Adipose tissue (tissue), 3 donors: ENCODE measurements around the gene PPOX. TPM values are rescaled to one million over a fixed set of nuclear protein-coding genes. Genes with fewer than 3 reads are reported as not detected.

Source experiments
- H3K27ac ChIP-seq: one replicate; pipeline ENCODE4 v1.5.1; 2013; ENCODE audit warnings: low read depth, low read length
- WGBS, 3 donors: extraction: QIAGEN DNeasy Blood & Tissue Kit; methylation state at CpG; one replicate each; pipeline ENCODE4 v1.1.7; 2013; 5-methylcytosine and 5-hydroxymethylcytosine counted together
- polyA plus RNA-seq, 3 donors: library from polyadenylated mRNA; stranded (reverse); fragments of 200-250 nt; gene quantifications; one replicate each; pipeline ENCODE4 v1.2.3, GENCODE V29; 2013
- donor health status: healthy with polysubstance abuse.
- donor health status: Bipolar disorder and iron deficiency.
- donor health status: healthy.

The PPOX gene
- 10 to 100 TPM; 11.1 to 33.1 (median 16.2) TPM for polyA plus RNA-seq

- 0 to 1% (median 1%) methylated on average over 54 of the region's 54 CpGs for WGBS, 3 donors
- peak within 1 kb of the TSS; percentile 70 for H3K27ac ChIP-seq
These were observed at the start of gene PPOX for GRCh38 chr1:161165742-161166668. Gene PPOX (plus strand): TSS chr1:161166426. CDS start chr1:161166848, 422 bp downstream.

GRCh38 chr1:161117759-161118581 lies 48.3 kb upstream of the PPOX start, which contains the start of the genes NIT1 and PFDN2:
Gene NIT1 (plus strand): TSS chr1:161118105. CDS start chr1:161118177, 72 bp downstream.
Gene PFDN2 (minus strand): TSS chr1:161118037. CDS start chr1:161118026, 11 bp downstream.
- H3K27ac ChIP-seq, result peak within 1 kb of the TSS; percentile 48
- 0 to 1% (median 0%) methylated on average over 58 of the region's 58 CpGs for WGBS, 3 donors

DNA sequence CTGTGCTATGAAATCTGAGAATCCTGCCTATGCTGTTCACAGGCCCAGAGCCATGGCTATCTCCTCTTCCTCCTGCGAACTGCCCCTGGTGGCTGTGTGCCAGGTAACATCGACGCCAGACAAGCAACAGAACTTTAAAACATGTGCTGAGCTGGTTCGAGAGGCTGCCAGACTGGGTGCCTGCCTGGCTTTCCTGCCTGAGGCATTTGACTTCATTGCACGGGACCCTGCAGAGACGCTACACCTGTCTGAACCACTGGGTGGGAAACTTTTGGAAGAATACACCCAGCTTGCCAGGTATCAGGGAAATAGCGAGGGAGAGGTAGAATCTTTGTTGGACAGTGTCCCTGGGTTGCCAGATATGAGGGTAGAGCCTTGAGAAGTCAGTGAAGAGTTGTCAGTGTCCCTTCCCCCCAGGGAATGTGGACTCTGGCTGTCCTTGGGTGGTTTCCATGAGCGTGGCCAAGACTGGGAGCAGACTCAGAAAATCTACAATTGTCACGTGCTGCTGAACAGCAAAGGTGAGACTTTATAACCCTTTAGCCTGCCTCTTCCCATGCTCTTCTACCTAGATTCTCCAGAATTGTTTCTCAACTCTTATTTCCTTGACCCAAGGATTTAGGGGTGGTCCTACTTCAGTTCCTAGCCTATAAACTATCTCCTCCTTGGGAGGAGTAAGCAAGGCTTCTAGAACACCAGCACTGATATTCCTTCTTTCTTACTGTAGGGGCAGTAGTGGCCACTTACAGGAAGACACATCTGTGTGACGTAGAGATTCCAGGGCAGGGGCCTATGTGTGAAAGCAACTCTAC lies 46.9 kb upstream of the PPOX start:
- WGBS, 3 donors, result 17 to 46% (median 42%) methylated on average over 10 of the region's 10 CpGs
- peak overlapping the region; percentile 48 for H3K27ac ChIP-seq

DNA sequence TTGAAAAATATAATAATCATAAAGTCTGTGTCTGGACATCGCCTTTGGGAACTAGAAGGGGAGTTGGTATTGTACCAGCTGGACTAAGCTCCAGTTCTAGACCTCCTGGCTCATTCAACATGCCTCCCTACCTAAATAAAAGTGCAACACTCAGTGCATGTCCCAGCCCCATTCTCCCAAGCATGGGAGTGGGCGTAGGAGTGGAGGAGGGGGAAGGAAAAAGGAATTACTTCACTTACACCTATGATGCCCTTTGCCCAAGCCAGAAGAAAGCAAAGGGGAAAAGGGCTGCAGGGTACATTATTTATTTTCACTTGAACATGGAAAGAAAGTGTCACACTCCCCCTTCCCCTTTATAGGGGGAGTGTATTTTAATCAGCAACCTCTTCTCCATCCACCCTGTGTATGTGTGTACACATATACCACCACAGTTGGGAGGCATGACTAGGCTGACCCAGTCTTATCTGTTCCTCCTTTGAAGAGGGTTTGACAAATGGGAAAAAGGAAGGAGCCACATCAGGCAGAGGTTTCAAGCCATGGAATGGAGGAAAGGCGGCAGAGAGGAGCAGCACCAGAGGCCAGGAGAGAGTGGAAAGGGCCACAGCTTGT lies 45.1 kb upstream of the PPOX start:
- no peak overlapping the region for H3K27ac ChIP-seq
- WGBS, 3 donors, result 80 to 91% (median 81%) methylated on average over 3 of the region's 3 CpGs

GRCh38 chr1:161121834-161122233 lies 44.4 kb upstream of the PPOX start:
- WGBS, 3 donors, result 54 to 86% (median 69%) methylated on average over 4 of the region's 4 CpGs
- no peak overlapping the region for H3K27ac ChIP-seq

DNA sequence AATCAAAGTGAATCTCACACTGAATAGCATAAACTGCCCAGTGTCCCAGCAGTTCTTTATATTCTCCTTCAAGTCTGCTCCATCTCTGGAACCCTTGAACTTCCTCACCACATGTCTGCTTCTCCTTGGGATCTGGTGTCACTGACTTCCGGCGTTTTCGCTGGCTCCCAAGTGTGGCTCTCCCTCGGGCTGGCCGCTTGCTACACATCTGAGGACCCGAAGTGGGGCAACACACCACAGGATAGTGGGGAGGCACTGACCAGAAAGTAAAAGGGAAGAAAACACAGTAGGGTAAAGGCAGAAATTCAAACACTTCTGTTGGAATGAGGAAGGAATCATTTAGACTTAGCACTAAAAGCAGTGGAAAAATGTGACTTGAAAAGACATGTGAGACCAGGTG lies 43.3 kb upstream of the PPOX start:
- WGBS, 3 donors, result 83 to 87% (median 85%) methylated on average over 6 of the region's 6 CpGs

DNA sequence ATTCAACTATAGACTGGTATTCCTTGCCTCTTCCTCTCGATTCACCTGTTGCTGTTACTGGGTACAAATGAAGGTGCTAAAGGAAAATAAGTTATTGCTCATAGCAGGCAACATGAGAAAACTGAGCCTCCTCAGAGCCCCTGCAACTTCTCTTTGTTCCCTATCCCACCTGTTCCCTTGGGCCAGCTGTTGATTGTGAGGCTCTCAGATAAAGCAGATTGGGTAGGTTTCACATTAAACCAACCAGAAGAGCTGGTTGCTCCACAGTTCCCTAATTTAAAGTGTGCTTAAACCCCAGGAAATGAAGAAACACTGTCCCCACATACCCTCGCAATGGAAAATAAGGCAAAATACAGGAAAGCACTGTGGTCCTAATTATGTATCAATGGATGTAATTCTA lies 38.6 kb upstream of the PPOX start:
- H3K27ac ChIP-seq, result no peak overlapping the region
- WGBS, 3 donors, result 67 to 92% (median 74%) methylated on average over 2 of the region's 2 CpGs

More for the DNA sequence above, 43.3 kb upstream of the PPOX start:
- no peak overlapping the region for H3K27ac ChIP-seq

- 82 to 98% (median 89%) methylated on average over 4 of the region's 4 CpGs for WGBS, 3 donors
- H3K27ac ChIP-seq, result no peak overlapping the region
These were observed 37.4 kb upstream of the PPOX start for GRCh38 chr1:161128591-161129420.

GRCh38 chr1:161130266-161130665 lies 36.0 kb upstream of the PPOX start:
- WGBS, 3 donors, result 33 to 52% (median 42%) methylated on average over 1 of the region's 1 CpG
- no peak overlapping the region for H3K27ac ChIP-seq

DNA sequence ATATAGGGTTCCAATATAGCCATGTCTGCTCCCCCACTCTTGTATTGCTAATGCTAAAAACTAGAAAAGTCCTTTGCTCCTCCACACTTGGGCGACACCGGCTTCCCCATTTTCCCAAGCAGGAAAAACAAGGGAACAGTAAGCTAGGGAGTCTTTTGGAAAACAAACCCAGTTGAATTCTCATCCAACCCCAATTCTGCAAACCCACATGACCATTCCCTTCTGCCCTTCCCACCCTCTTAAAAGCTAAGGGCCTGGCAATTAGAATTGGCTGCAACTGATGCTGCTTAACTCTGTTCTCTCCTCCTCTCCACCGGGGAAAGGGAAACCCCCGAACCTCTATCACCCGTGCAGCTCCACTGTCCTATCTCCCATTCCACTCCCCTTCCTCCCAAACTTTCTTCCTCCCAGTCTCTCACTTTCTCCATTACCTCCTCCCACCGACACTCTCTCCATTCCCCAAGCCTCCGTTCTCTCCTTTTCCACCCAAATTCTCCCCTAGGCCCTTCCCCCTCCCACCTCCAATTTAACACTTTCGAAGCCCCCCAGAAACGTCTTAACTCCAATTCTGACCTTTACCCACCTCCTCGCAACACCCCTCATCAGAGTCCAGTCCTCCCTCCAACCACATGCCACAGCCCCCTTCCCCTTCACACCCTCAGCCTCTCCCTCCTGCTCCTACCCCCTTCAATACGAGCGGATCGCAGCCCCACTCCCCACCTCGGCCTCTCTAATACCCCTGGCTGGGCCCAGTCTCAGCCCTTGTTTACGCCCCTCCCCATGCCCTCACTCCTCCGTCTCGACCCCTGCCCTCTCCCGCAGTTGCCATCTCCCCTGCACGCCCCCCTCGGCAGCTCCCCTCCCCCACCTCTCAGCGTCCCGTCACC lies 34.5 kb upstream of the PPOX start:
- 3 to 5% (median 5%) methylated on average over 22 of the region's 22 CpGs for WGBS, 3 donors
- H3K27ac ChIP-seq, result peak overlapping the region; percentile 90

- H3K27ac ChIP-seq, result peak within 1 kb of the TSS; percentile 90
- 0 to 1% (median 0%) methylated on average over 63 to 68 of the region's 68 CpGs for WGBS, 3 donors
These were observed 33.6 kb upstream of the PPOX start, which contains the start of gene DEDD for GRCh38 chr1:161132410-161133219. Gene DEDD (minus strand): TSS chr1:161132667. CDS start chr1:161124462, 8,205 bp downstream.

GRCh38 chr1:161133220-161133740 lies 32.9 kb upstream of the PPOX start:
- 2 to 7% (median 5%) methylated on average over 11 of the region's 11 CpGs for WGBS, 3 donors
- peak overlapping the region; percentile 90 for H3K27ac ChIP-seq

- WGBS, 3 donors, result 64 to 84% (median 67%) methylated on average over 3 of the region's 3 CpGs
- no peak overlapping the region for H3K27ac ChIP-seq
These were observed 28.3 kb upstream of the PPOX start for GRCh38 chr1:161137881-161138280.

GRCh38 chr1:161138431-161138830 lies 27.8 kb upstream of the PPOX start:
- 71 to 82% (median 77%) methylated on average over 1 of the region's 1 CpG for WGBS, 3 donors
- no peak overlapping the region for H3K27ac ChIP-seq

GRCh38 chr1:161139766-161140165 lies 26.5 kb upstream of the PPOX start:
- 14 to 39% (median 30%) methylated on average over 1 of the region's 1 CpG for WGBS, 3 donors
- no peak overlapping the region for H3K27ac ChIP-seq
